Cardiac fibroblast (primary cell): ENCODE results near the gene AATK.

Experiments used
- DNase-seq, 2 donors: peaks; one replicate each; pipeline versions ENCODE4 v3.0.0 to v3.0.0-alpha.2; 2010; ENCODE audit warnings: low read depth in 2 of 2
- H3K4me3 ChIP-seq, 2 donors: replicated peaks in 1 of 2; 1 replicate in 1 of 2; 2 replicates in 1 of 2; pipeline ENCODE4 v1.5.1; 2011; ENCODE audit warnings: low read depth in 2 of 2, low read length in 2 of 2, mild to moderate bottlenecking in 2 of 2, moderate library complexity in 1 of 2
- TF ChIP-seq, protein P1 (sequence below): IDR thresholded peaks from one replicate; pipeline ENCODE4 v1.5.1; 2011; ENCODE audit warnings: low read depth, mild to moderate bottlenecking, low read length, inconsistent platforms

Gene AATK

DNA sequence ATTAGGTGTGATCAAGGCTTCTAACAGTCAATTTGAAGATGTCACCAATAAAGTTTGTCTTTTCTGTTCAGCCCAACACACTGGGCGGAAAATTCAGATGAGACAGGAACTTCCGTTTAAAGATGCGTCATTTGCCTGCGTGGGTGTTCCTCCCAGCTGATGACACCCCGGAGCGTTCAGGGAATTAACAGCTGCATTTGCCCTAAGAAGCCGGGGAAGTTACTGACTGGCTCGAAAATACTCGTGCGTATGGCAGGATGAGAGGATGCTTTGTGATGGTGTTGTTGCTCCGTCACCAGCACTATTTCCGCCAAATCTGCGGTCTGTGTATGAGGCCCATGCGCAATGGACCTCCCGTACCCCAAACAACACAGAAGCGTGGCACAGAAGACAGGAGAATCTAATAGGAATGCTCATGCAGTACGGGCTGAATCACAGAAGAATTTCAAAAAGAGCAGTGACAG lies 12.6 kb downstream of the AATK start:
- H3K4me3 ChIP-seq: no peak overlapping the region
- TF ChIP-seq, protein P1, sequence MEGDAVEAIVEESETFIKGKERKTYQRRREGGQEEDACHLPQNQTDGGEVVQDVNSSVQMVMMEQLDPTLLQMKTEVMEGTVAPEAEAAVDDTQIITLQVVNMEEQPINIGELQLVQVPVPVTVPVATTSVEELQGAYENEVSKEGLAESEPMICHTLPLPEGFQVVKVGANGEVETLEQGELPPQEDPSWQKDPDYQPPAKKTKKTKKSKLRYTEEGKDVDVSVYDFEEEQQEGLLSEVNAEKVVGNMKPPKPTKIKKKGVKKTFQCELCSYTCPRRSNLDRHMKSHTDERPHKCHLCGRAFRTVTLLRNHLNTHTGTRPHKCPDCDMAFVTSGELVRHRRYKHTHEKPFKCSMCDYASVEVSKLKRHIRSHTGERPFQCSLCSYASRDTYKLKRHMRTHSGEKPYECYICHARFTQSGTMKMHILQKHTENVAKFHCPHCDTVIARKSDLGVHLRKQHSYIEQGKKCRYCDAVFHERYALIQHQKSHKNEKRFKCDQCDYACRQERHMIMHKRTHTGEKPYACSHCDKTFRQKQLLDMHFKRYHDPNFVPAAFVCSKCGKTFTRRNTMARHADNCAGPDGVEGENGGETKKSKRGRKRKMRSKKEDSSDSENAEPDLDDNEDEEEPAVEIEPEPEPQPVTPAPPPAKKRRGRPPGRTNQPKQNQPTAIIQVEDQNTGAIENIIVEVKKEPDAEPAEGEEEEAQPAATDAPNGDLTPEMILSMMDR: no peak
- DNase-seq: peak; percentile 72 to 87

DNA sequence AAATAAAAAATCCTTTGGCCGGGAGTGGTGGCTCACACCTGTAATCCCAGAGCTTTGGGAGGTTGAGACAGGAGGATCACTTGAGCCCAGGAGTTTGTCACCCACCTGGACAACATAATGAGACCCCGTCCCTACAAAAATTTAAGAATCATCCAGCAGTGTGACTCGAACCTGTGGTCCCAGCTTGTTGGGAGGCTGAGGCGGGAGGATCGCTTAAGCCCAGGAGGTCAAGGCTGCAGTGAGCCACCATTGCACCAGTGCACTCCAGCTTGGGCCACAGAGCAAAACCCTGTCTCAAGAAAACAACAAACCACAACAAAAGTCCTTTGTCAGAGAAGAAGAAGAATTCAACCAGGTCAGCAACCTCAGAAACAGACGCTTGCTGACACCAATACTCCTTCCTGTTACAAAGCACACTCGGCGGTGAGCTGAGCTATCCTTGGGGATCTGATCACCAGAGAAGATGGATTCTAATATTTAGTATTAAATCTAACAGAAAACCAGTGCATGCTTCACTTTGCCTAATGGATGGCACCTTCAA lies 13.7 kb downstream of the AATK start:
- TF ChIP-seq, protein P1: no peak
- DNase-seq: no peak

DNA sequence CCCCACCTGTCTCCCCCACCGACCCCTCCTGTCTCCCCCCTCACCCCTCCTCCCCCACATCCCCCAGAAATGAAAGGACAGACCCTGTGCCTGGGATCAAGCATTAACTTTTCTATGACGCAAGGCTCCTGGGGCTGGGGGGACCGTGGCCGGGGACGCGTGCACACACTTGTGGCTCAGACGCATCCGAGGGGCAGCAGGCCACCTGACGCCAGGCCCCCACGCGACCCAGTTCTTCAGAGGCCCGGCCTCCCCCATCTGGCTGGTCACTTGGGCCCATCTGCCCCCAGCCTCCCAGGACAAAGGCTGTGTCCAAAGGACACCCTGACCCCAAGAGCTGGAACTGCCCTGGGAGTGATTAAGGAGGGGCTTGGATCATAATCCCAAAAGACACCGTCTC lies 14.7 kb downstream of the AATK start:
- no peak for DNase-seq
- TF ChIP-seq, protein P1: no peak
- no peak overlapping the region for H3K4me3 ChIP-seq

More for the DNA sequence above, 13.7 kb downstream of the AATK start:
- H3K4me3 ChIP-seq: no peak overlapping the region

DNA sequence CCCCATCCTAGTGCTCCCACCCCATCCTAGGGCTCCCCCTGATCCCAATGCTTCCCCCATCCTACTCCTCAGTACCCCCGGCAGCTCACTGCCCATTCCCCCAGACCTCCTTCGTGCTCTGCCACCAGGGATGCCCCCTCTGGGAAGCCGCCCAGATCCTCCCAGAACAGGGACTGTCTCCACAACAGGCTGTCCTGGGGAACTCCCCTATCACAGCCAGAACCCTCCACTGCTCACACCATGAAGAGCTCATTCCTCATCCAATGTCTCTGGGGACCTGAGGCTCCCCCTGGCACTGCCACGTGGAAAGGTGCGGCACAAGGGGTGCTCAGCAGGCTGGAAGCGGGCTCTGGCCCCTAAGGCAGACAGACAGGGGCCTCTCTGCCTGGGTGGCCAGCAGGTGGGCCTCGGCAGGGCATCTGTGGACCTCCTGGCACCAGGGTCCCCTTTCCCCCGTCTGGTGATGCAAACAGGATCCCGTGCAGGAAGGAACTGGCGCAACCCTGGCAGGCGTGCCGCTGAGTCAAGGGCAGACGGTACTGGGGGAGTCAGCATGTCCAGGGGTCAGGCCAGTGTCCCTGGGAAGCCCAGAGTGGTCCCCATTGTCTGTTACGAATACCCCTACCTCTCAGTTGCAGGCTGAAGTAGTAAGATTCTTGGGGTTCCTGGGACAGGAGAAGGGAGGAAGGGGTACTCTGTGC lies 15.5 kb downstream of the AATK start:
- peak; percentile 19 to 24 for DNase-seq
- H3K4me3 ChIP-seq: no peak overlapping the region
- TF ChIP-seq, protein P1: no peak

DNA sequence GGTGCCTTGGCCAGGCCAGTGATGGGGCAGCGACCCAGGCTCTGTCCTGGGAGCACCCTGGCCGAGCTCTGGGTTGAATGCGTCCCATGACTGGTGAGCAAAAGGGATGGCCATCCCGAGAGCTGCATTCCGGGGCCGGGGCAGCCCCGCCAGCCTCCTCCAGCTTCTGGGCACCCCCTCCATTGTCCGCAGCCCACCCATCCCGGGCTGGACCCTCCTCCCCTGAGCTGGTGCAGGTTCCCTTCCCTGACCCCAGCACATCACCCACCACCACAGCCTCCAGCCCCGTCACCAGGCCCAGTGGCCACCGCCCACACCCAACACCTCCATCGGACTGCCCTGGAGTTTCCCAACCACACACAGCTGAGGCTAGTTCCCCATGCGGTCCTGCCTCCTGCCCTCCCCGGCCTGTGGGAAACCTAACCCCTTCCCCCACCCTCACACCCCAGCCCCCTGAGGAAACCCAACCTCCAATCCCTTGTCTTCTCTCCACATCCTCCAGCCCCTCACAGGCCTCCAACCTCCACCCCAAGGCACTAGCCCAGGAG lies 17.0 kb downstream of the AATK start:
- TF ChIP-seq, protein P1: no peak
- no peak for DNase-seq
- H3K4me3 ChIP-seq: no peak overlapping the region

DNA sequence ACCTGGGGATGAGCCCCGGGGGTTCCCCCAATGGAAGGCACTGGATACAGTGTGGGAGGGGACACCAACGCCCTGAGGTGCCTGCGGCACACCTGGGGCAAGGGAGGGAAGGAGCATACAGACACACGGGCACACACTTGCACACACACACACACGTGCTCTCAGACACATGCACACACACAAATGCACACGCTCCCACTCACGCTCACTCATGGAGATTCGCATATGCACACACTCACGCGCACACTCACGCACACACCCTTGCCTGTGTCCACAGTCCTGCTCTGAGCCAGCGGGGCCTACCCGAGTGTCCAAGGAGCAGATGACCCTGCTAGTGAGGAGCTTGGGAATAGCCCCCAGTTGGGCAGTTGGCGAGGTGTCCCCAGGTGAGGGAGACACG lies 17.4 kb downstream of the AATK start:
- TF ChIP-seq, protein P1: no peak
- DNase-seq: no peak
- no peak overlapping the region for H3K4me3 ChIP-seq
